Testis (tissue), 2 donors: ENCODE measurements around the gene ATP13A1.

Experiments used
- CTCF ChIP-seq, 3 experiments: fragments of 450-650 bp in 2 of 3; fragments of 200-600 bp in 1 of 3; sonication (generic) in 1 of 3; IDR thresholded peaks; one replicate each; pipeline ENCODE4 v1.5.1; 2016 to 2019; ENCODE audit warnings: antibody characterized with exemption in 3 of 3, mild to moderate bottlenecking in 2 of 3, moderate library complexity in 1 of 3
- POLR2A ChIP-seq: fragments of 450-650 bp; IDR thresholded peaks from one replicate; pipeline ENCODE4 v1.6.1; 2017; ENCODE audit warnings: antibody characterized with exemption, mild to moderate bottlenecking, moderate library complexity

GRCh38 chr19:19710506-19710905 is 47.0 kb upstream of the ATP13A1 start:
- TF ChIP-seq POLR2A (no peak), CTCF (IDR thresholded peaks at IDR 0.05) (no peak)
